Right atrium auricular region (tissue), 2 donors: ENCODE results near the gene AGAP1. TPM values are rescaled to one million over a fixed set of nuclear protein-coding genes. Genes with fewer than 3 reads are reported as not detected.

Source experiments
- DNase-seq: peaks from one replicate; pipeline ENCODE4 v3.0.0-alpha.2; 2019; ENCODE audit warnings: low spot score
- H3K27ac ChIP-seq, 2 donors: fragments of 200-600 bp; sonication (generic); 1 replicate in 1 of 2; 2 replicates in 1 of 2; pipeline ENCODE4 v1.5.1; 2016 to 2019
- H3K27me3 ChIP-seq, 2 donors: fragments of 200-600 bp; sonication (generic); one replicate each; pipeline versions ENCODE4 v1.5.1 to v1.6.0; 2017 to 2019
- H3K36me3 ChIP-seq: fragments of 200-600 bp; sonication (generic); one replicate; pipeline ENCODE4 v1.5.1; 2016
- H3K4me1 ChIP-seq, 2 donors: fragments of 200-600 bp; sonication (generic); one replicate each; pipeline versions ENCODE4 v1.5.1 to v1.6.0; 2017 to 2019
- H3K4me3 ChIP-seq, 2 donors: fragments of 200-600 bp; sonication (generic); 1 replicate in 1 of 2; 2 replicates in 1 of 2; pipeline ENCODE4 v1.5.1; 2017 to 2019; ENCODE audit warnings: mild to moderate bottlenecking in 1 of 2, moderate library complexity in 1 of 2
- H3K9me3 ChIP-seq, 2 donors: fragments of 200-600 bp; sonication (generic); one replicate each; pipeline ENCODE4 v1.5.1; 2019
- total RNA-seq, 2 donors: library from RNA; depleted of rRNA; stranded (reverse); fragments of >200 nt; gene quantifications; one replicate each; pipeline ENCODE4 v1.1.0, GENCODE V29; 2016
- TF ChIP-seq, protein P1 (sequence below), 2 donors: fragments of 200-600 bp; sonication (generic); IDR thresholded peaks; one replicate each; pipeline ENCODE4 v1.5.1; 2019; ENCODE audit warnings: antibody characterized with exemption in 2 of 2

Gene AGAP1
- total RNA-seq, 2 donors from 2014 or later: 11.6 to 17.2 TPM

- no peaks in the 10 kb centered on the region for H3K9me3 ChIP-seq
- H3K27me3 ChIP-seq: no peaks in the 10 kb centered on the region
Measured at GRCh38 chr2:235527806-235528469, 34.1 kb downstream of the AGAP1 start.

GRCh38 chr2:235529621-235530020 is 35.8 kb downstream of the AGAP1 start:
- H3K4me3 ChIP-seq: no peak overlapping the region
- H3K9me3 ChIP-seq: no peaks in the 10 kb centered on the region
- TF ChIP-seq, protein P1, sequence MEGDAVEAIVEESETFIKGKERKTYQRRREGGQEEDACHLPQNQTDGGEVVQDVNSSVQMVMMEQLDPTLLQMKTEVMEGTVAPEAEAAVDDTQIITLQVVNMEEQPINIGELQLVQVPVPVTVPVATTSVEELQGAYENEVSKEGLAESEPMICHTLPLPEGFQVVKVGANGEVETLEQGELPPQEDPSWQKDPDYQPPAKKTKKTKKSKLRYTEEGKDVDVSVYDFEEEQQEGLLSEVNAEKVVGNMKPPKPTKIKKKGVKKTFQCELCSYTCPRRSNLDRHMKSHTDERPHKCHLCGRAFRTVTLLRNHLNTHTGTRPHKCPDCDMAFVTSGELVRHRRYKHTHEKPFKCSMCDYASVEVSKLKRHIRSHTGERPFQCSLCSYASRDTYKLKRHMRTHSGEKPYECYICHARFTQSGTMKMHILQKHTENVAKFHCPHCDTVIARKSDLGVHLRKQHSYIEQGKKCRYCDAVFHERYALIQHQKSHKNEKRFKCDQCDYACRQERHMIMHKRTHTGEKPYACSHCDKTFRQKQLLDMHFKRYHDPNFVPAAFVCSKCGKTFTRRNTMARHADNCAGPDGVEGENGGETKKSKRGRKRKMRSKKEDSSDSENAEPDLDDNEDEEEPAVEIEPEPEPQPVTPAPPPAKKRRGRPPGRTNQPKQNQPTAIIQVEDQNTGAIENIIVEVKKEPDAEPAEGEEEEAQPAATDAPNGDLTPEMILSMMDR (IDR thresholded peaks at IDR 0.05): no peak
- H3K36me3 ChIP-seq: no peaks in the 10 kb centered on the region
- peaks cover 0 to 13% of the 10 kb centered on the region in 2 donors for H3K4me1 ChIP-seq
- H3K27me3 ChIP-seq: no peaks in the 10 kb centered on the region
- H3K27ac ChIP-seq: no peak overlapping the region
- no peak for DNase-seq

More at GRCh38 chr2:235527806-235528469, 34.1 kb downstream of the AGAP1 start:
- TF ChIP-seq, protein P1 (IDR thresholded peaks at IDR 0.05): no peak
- Histone ChIP-seq H3K4me3 (no peak overlapping the region), H3K36me3 (no peaks in the 10 kb centered on the region), H3K27ac (no peak overlapping the region), H3K4me1 (peaks cover 0 to 18% of the 10 kb centered on the region in 2 donors)
- DNase-seq: no peak

GRCh38 chr2:235530735-235531134 is 36.9 kb downstream of the AGAP1 start:
- DNase-seq: no peak
- Histone ChIP-seq H3K4me1 (peaks cover 0 to 13% of the 10 kb centered on the region in 2 donors), H3K4me3 (no peak overlapping the region), H3K36me3 (no peaks in the 10 kb centered on the region), H3K27ac (no peak overlapping the region), H3K9me3 (no peaks in the 10 kb centered on the region), H3K27me3 (no peaks in the 10 kb centered on the region)
- TF ChIP-seq, protein P1 (IDR thresholded peaks at IDR 0.05): no peak

DNA sequence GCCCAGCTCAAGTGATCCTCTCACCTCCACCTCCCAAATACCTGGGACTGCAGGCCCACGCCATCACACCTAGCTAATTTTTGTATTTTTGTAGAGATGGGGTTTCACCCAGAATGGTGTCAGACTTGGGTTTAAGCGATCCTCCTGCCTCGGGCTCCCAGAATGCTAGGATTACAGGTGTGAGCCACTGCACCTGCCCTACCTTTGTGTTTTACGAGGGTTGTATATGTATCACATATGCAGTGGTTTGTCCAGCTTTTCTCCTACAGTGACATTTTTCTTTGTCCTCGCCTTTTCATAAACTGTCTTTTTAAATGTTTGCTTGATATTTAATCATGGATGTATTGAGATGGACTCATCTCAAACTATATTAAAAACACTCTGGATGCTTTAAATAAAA is 38.5 kb downstream of the AGAP1 start:
- no peaks in the 10 kb centered on the region for H3K36me3 ChIP-seq
- DNase-seq: no peak
- TF ChIP-seq, protein P1 (IDR thresholded peaks at IDR 0.05): no peak
- H3K27ac ChIP-seq: no peak overlapping the region
- no peaks in the 10 kb centered on the region for H3K9me3 ChIP-seq
- no peak overlapping the region for H3K4me3 ChIP-seq
- H3K4me1 ChIP-seq: peaks cover 0 to 8% of the 10 kb centered on the region in 2 donors
- no peaks in the 10 kb centered on the region for H3K27me3 ChIP-seq

GRCh38 chr2:235533198-235533597 is 39.4 kb downstream of the AGAP1 start:
- no peaks in the 10 kb centered on the region for H3K36me3 ChIP-seq
- H3K4me1 ChIP-seq: peaks cover 0 to 12% of the 10 kb centered on the region in 2 donors
- no peaks in the 10 kb centered on the region for H3K27me3 ChIP-seq
- no peak overlapping the region for H3K4me3 ChIP-seq
- DNase-seq: no peak
- H3K27ac ChIP-seq: no peak overlapping the region
- TF ChIP-seq, protein P1 (IDR thresholded peaks at IDR 0.05): no peak
- H3K9me3 ChIP-seq: no peaks in the 10 kb centered on the region
